GM10266 (cell line): ENCODE results near the gene GALNTL6.

Experiments used
- DNase-seq: peaks from one replicate; pipeline ENCODE4 v3.0.0; 2012; ENCODE audit errors: extremely low spot score
- CTCF ChIP-seq: IDR thresholded peaks from 2 replicates; pipeline ENCODE4 v1.5.1; 2012; ENCODE audit warnings: mild to moderate bottlenecking, low read depth; ENCODE audit not compliant: control insufficient read depth, insufficient read depth; ENCODE audit errors: missing control alignments

Gene GALNTL6

DNA sequence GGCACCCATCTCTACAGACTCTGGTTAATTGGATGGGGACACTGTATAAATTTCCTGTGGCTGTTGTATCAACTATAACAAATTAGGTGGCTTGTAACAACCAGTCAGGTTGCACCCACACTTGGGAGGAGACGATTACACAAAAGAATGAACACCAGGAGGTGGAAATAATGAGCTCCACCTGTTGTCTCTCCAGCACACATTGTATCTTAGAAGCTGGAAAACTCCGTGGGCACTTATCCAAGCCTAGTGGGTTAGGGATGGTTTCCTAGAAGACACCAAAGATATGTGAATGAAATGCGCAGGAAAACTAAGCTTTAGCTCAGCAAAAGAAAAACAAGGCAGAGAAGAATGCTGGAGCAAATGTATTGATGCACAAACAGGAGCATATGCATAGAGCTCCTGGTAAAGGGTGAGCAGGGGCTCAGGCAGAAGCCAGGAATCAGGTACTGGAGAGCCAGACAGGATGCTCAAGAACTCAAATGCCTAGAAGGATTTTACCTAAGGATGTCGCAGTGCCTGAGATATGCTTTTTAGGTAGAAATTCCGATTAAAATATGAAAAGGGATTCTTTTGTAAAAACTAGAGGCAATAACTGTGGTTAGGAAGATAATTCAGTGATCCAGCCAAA, 111.7 kb downstream of the GALNTL6 start:
- DNase-seq = no peak
- no peak for TF ChIP-seq CTCF

DNA sequence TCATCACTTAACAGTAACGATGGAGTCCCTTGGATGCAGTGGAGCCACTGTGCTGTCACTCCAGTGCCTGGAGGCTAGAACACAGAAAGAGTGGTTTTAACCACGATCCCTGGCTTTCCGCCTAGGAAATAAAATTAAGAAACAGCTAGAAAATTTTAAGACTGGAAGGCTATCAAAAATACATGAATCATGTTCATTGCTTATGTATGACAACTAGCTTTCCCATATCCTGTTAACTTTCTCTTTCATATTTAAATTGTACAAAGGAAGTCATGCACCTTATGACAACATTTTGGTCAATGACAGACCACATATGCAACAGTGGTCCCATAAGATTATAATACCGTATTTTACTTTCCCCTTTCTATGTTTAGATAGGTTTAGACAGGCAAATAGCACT, 115.1 kb downstream of the GALNTL6 start:
- DNase-seq = no peak

GRCh38 chr4:171929477-171929876, 116.3 kb downstream of the GALNTL6 start:
- DNase-seq = no peak
- no peak for TF ChIP-seq CTCF

More for the DNA sequence above, 115.1 kb downstream of the GALNTL6 start:
- no peak for TF ChIP-seq CTCF

DNA sequence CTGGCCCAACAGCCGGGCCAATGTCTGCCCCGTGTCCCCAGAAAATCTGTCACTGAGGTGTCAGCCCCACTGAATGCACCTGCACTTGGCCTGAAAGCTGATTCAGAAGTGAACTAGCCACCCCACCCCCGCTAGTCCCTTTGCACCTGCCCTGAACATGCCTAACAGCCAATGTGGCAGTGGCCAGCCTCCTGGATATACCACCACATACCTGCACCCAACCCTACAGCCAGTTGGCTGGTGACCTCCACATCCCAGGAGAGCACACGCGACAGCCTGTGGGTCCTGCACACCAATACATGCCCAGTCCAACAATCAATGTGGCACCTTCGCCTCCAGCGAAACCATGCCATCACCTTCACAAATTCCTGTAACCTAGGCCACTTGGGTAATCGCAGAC, 116.7 kb downstream of the GALNTL6 start:
- no peak for TF ChIP-seq CTCF

GRCh38 chr4:171932238-171932637, 119.0 kb downstream of the GALNTL6 start:
- no peak for TF ChIP-seq CTCF
- no peak for DNase-seq

More for the DNA sequence above, 116.7 kb downstream of the GALNTL6 start:
- no peak for DNase-seq

- DNase-seq = no peak
- TF ChIP-seq CTCF = no peak
Measured at GRCh38 chr4:171940656-171941055, 127.5 kb downstream of the GALNTL6 start.

- no peak for TF ChIP-seq CTCF
- no peak for DNase-seq
Measured at GRCh38 chr4:171947400-171947799, 134.2 kb downstream of the GALNTL6 start.
